Sigmoid colon (tissue), 3 donors: ENCODE results near the gene PODNL1.

ENCODE experiments used
- POLR2A ChIP-seq, 2 donors: fragments of 450-650 bp; IDR thresholded peaks; one replicate each; pipeline ENCODE4 v1.6.1; 2016; ENCODE audit warnings: antibody characterized with exemption in 2 of 2, mild to moderate bottlenecking in 2 of 2, moderate library complexity in 2 of 2
- TF ChIP-seq, protein P1 (sequence below), 4 experiments: fragments of 450-650 bp in 3 of 4; fragments of 200-600 bp in 1 of 4; IDR thresholded peaks; one replicate each; pipeline ENCODE4 v1.5.1; 2016 to 2019; ENCODE audit warnings: antibody characterized with exemption in 4 of 4, mild to moderate bottlenecking in 3 of 4, moderate library complexity in 2 of 4

DNA sequence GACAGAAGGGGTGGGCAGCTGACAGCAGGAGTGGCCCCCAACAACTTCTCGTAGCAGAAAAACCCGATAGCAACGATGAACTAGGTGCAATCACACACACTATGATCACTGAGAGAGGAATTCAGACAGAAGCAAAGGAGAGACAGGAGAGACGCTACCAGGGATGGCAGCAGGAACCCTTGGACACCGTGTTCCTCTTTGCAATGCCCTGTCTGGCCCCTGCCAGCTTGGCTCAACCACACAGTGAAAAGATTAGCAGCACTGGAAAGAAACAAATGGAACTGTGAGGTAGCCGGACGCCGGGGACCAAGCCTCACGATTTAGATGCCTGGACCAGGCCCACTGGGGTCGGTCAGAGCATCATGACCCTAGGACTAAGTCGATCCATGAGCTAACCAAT lies 37.7 kb upstream of the PODNL1 start:
- no peak for TF ChIP-seq POLR2A (IDR thresholded peaks at IDR 0.05)
- TF ChIP-seq, protein P1, sequence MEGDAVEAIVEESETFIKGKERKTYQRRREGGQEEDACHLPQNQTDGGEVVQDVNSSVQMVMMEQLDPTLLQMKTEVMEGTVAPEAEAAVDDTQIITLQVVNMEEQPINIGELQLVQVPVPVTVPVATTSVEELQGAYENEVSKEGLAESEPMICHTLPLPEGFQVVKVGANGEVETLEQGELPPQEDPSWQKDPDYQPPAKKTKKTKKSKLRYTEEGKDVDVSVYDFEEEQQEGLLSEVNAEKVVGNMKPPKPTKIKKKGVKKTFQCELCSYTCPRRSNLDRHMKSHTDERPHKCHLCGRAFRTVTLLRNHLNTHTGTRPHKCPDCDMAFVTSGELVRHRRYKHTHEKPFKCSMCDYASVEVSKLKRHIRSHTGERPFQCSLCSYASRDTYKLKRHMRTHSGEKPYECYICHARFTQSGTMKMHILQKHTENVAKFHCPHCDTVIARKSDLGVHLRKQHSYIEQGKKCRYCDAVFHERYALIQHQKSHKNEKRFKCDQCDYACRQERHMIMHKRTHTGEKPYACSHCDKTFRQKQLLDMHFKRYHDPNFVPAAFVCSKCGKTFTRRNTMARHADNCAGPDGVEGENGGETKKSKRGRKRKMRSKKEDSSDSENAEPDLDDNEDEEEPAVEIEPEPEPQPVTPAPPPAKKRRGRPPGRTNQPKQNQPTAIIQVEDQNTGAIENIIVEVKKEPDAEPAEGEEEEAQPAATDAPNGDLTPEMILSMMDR (IDR thresholded peaks at IDR 0.05) = no peak
